ENCODE results near the gene SPDL1.

DNA sequence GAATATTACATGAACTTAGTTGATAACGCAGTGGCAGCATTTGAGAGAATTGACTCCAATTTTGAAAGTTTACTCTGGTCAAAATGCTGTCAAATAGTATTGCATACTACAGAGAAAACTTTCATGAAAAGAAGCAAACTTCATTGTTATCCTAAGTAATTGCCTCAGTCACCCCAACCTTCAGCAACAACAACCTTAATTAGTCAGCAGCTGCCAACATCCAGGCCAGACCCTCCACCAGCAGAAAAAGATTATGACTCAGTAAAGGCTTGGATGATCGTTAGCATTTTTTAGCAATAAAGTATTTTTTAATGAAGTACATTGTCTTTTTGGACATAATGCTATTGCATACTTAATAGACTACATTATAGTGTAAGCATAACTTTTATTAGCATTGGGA lies 40.8 kb upstream of the SPDL1 start:
- TF ChIP-seq, protein P1, sequence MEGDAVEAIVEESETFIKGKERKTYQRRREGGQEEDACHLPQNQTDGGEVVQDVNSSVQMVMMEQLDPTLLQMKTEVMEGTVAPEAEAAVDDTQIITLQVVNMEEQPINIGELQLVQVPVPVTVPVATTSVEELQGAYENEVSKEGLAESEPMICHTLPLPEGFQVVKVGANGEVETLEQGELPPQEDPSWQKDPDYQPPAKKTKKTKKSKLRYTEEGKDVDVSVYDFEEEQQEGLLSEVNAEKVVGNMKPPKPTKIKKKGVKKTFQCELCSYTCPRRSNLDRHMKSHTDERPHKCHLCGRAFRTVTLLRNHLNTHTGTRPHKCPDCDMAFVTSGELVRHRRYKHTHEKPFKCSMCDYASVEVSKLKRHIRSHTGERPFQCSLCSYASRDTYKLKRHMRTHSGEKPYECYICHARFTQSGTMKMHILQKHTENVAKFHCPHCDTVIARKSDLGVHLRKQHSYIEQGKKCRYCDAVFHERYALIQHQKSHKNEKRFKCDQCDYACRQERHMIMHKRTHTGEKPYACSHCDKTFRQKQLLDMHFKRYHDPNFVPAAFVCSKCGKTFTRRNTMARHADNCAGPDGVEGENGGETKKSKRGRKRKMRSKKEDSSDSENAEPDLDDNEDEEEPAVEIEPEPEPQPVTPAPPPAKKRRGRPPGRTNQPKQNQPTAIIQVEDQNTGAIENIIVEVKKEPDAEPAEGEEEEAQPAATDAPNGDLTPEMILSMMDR (conservative IDR thresholded peaks at IDR 0.05; ENCODE audit: low read depth, low read length), result no peak
- no peak for TF ChIP-seq EZH2 (IDR thresholded peaks at IDR 0.05; ENCODE audit: low read length, unreplicated experiment)
